ENCODE measurements around the gene S100Z.
A peak's percentile ranks its signal among the peaks of the same experiment; 100 is the strongest.
"Not testable (repeated sequence)": the region's sequence is repeated elsewhere in the genome, so short reads cannot be mapped to it uniquely, and the experiment has no call there.

Gene S100Z

DNA sequence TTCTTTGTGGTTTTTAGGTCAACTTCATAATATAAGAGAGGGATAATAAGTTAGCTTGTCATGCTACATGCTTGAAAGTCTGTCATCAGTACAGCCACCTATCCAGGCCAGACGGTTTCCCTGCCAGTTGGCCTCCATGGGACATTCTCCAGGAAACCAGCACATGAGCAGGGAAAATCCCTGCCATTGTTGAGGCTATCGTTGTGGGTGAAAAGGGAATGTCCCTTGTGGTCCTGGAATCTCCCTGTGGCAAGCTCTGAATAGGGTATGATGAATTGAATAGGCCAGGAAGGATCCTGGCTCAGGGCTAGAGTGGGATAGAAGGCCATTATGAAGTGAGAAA, 18.7 kb upstream of the S100Z start:
- no peak for FAIRE-seq

DNA sequence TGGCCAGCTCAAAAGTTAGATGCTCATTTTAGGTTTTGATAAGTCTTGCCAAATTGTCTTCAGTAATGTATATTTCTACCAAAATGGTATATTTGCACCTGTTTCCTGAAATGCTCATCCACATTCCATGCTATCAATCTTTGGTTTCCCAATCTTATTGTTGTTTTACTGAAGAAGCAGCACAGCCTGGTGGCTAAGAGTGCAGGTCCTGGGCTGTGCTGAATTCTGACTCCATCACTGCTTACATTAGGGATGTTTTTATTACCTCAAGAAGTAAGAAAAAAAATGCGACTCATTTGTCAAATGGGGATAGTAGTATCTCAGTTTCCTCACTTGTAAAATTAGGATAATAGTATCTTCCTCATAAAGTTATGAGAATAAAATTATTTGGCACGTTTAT, 13.6 kb upstream of the S100Z start:
- no peak for FAIRE-seq

DNA sequence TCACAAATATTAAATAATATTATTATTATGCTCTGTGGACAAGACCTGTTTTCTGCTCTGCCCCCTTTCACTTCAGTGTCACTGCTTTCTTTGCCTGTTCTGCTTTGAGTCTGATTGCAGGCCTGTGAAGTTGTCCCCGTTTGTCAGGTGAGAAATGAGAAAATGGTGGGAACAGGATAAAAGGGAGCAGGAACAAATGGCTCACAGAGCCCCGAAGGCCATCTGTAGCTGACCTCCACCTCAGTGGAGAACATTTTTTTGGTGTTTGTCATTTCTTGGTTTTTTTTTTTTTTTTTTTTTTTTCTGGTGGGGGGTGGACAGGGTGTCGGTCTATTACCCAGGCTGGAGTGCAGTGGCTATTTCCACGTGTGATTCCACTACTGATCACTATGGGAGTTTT, 13.2 kb upstream of the S100Z start:
- no peak for FAIRE-seq

DNA sequence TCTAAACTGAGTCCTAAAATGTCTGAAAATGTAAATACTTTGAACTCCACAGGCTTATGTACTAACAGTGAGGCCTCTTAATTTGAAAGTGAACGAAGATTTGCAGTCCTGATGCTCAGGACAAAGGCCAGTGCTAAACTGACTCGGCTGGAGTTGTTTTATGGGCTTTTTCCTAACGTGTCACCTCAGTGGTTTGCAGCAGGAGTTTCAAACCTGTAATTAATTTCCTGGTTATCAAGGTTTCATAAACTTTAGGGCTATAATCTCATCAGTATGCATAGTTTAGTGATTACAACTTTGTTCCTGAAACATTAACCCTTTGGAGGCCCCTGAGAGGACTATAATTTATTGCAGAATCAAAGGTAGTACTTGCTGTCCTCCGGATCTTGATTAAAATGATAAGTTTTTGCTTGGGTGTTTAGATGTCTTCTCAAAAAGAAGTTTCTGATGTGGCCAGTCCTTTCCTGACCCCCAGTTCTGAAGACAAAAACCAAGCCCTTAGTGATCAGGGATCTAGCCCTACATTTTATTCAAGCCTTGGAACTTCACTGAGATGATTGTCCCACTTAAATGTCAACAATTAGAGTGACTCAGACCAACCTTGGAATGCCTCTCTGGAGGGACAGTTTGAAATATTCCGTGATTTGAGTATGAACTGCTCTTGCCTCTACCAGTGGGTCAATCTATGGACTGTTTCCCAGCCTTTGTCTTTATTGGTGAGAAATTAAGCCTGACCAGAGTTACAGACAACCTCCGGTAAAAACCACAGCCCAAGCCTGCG, 11.1 kb upstream of the S100Z start:
- FAIRE-seq, result peak; percentile 11

DNA sequence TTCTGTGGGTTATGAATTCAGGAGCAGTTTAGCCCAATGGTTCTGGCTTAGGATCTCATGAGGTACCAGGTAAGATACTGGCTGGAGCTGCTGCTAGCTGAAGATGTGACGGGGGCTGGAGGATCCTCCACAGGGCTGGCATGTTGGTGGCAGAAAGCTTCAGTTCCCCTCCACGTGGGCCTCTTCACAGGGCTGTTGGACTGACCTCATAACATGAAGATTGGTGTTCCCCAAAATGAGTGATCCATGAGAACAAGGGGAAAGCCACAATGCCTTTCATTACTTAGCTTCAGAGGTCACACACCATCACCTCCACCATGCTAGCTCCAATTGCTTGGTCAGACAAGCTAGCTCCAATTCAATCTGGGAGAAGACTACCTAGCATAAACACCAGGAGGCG, 8.5 kb upstream of the S100Z start:
- FAIRE-seq, result no peak

DNA sequence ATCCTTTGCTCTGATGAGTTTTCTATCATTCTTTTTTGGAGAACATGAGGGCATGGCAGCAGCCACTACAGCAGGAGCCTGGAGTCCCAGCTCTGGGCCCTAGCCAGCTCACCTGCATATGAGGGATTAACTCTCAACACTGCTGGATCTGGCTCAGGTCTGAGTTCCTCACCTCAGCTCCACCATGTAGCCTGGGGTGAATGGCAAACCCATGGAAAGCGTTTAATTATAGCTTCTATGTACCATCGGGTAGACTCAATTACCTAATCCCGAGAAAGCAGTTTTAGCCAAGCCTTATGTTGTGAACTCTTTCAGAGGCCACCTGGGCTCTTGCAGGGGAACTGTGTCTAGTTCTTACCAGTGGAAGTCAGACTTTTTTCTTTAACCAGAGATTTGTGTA, 3.9 kb upstream of the S100Z start:
- FAIRE-seq, result no peak

DNA sequence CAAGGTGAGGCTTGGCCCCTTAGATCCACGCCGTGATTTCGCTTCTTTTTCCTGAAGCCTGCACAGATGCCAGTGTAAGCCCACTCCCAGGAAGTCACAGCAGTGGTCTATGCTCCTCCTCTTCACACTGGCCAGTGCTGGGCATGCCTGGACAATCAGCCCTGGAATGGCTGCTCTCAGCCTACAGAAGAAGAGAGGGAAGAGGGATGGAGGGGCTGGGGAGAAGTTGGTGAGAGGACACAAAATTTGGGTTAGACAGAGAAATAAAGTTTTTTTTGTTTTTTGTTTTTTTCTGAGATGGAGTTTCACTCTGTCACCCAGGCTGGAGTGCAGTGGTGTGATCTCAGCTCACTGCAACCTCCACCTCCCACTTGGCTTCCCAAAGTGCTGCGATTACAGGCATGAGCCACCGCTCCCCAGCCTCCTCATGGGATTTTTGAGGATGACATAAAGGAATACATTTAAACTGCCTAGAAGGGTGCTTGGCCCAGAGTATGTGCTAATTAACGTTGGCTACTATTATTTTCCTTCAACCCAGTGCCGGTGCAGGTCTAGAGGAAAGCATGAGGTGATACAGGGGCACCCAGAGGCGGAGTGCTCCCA, 830 bp downstream of the S100Z start:
- FAIRE-seq, result no peak

DNA sequence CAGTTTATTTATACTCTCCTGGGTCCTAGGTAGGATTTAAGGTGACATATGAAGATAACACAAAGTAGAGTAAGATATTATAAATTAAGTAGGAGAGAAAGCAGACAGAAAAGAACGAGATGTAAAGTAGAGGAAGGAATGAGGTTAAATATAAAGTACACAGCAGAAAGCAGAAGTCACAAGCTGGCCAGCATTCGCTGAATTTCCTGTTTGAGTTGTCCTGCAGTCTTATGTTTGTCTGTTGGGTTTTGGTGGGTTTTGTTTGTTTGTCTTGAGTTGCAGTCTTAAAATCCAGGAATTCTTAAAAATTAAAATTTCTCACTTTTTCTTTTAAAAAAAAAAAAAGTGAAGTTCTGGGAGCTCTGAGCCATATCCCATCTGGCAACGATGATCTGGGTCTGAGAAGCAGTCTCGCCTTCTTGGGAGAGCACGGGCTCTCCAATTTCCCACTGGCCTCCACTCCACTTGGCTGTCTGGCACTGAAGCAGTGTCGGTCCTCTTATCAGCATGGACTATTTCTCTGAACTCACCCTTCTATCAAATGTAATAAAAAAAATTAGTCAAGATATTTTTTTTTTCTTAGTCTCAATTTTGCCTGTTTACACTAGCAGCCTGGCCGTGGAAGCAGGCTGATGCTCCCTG, 2.0 kb downstream of the S100Z start:
- FAIRE-seq, result no peak

DNA sequence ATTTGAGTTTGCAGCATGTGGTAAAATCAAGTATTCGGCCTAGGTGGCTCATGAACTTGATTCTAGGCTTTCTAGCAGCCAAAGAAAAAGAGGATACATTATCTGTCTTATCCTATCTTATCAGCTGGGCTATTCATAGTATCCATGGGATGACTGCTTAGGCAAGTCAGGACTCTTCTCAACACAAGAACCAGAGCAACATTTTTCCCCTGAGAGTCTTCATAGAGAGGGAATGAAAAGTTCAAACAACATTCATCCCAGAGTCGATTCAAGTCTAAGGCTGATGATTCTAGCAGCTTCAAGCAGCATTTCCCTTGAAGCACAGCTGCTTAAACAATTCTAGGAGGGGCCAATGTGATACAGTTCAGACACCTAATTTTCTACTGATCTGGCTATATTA, 3.0 kb downstream of the S100Z start:
- FAIRE-seq, result no peak

DNA sequence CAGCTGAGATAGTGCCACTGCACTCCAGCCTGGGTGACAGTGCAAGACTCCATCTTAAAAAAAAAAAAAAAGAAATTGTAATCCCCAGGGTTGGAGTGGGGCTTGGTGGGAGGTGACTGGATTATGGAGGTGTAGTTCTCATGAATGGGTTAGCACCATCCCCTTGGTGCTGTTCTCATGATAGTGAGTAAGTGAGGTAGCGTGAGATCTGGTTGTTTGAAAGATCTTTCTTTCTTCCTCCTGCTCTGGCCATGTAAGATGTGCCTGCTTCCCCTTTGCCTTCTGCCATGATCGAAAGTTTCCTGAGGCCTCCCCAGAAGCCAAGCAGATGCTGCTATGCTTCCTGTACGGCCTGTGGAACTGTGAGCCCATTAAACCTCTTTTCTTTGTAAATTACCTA, 3.9 kb downstream of the S100Z start:
- not testable (repeated sequence) for FAIRE-seq

DNA sequence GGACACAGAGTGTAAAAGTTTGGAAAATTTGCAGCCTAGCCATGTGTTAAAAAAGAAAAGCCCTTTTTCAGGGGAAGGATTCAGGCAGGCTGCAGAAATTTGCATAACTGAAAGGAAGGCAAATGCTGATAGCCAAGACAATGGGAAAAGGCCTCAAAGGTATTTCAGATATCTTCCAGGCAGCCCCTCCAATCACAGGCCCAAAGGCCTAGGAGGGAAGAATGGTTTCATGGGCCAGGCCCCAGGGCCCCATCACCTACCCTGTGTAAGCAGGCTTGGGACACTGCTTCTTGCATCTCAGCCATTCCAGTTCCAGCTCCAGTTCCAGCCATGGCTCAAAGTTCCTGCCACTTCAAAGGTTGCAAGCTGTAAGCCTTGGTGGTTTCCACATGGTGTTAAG, 4.8 kb downstream of the S100Z start:
- no peak for FAIRE-seq

DNA sequence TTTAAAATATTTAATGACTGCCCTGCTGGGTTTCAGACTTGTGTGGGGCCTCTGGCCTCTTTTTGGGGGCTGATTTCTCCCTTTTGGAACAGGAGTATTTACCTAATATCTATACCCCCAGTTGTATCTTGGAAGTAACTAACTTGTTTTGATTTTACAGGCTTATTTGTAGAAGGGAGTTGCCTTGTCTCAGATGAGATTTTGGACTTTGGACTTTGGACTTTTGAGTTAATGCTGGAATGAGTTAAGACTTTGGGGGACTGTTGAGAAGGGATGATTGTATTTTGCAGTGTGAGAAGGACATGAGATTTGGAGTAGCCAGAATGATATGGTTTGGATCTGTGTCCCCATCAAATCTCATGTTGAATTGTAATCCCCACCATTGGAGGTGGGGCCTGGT, 5.7 kb downstream of the S100Z start:
- not testable (repeated sequence) for FAIRE-seq

DNA sequence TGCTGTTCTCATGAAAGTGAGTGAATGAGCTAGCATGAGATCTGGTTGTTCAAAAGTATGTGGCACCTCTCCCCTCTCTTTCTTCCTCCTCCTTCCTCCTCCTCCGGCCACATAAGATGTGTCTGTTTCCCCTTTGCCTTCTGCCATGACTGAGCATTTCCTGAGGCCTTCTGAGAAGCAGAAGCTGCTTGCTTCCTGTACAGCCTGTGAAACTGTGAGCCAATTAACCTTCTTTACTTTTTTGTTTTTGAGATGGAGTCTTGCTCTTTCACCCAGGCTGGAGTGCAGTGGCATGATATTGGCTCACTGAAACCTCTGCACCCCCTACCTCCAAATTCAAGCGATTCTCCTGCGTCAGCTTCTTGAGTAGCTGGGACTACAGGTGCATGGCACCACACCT, 6.1 kb downstream of the S100Z start:
- FAIRE-seq, result no peak

DNA sequence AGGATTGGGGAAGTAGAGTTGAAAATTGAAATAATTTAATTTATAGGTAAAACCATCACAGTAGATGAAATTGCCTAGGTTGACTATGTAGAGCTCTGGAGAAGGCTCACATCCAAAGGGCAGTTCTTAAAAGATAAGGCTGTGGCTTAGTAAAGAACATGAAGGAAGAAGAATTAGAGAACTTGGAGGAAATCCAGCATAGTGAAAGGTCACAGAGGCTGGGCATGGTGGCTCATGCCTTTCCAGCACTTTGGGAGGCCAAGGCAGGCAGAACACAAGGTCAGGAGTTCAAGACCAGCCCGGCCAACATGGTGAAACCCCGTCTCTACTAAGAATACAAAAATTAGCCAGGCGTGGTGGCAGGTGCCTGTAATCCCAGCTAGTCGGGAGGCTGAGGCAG, 7.0 kb downstream of the S100Z start:
- FAIRE-seq, result not testable (repeated sequence)

DNA sequence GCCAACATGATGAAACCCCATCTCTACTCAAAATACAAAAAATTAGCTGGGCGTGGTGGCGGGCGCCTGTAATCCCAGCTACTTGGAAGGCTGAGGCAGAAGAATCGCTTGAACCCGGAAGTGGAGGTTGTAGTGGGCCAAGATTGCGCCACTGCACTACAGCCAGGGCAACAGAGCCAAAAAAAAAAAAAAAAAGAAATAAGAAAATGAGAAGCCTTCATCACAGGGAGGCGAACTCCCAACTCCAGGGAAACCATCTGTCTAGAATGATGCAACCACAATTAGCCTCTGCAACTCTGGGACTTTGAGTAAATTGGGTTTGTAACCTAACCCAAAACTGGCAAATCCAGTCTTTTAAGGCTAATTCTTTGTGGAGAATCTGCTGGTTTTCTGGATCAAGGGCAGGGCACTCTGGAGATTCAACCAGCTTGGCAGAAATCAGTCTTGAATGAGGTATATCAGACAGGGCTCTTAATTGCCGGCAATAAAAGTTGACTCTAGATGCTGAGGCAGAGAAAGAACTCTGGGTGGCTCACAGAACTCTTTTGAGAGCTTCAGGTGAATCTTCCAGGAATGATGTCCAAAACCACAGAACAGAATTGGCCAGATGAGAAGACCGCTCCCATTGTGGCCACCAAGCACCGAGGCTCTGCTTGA, 9.9 kb downstream of the S100Z start:
- no peak for FAIRE-seq

DNA sequence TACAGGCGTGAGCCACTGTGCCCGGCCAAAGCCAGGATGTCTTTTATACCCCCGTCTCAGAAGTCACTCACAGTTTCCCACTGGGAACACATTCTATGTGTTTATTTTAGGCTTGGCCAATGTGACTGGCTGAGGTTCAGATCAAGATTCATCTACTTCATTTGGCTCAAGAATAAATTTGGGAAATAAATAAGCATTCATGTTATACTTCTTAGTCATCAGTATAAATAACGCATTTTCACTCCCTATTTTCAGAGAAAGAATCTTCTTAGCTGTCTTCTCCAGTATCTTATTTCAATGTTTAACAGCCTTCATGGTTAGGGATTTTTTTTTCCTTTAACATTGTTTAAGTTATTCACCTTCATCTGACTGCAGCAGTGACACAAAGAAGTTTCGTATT, 11.8 kb downstream of the S100Z start:
- FAIRE-seq, result no peak

DNA sequence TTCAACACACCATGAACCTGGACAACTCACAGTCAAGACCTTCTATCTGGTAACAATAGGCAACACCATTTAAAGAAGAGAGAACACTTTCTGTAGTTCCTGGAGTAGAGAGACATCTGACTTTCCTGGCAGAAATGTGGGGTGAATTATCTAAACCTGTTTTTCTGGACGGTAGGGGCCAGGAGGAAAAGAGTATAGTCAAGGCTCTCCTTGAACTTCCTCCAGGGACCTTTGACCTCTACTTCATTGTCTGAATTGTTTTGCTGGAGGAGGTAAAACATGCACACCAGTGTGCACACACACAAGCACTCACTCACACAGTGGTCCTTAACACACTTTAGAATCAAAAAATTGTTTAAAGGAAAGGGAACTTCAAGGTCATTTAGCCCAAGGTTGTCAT, 13.2 kb downstream of the S100Z start:
- no peak for FAIRE-seq

DNA sequence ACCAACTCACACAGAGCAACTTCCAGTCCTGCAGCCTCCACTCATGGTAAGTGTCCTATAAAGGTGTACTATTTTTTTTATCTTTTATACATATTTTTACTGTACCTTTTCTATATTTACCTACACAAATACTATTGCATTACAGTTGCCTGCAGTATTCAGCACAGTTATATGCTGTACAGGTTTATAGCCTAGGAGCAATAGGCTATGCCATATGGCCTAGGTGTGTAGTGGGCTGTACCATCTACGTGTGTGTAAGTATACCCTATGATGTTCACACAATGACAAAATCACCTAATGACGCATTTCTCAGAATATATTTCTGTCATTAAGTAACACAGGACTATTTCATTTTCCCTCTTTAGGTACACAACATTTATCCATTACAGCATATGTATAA, 16.7 kb downstream of the S100Z start:
- no peak for FAIRE-seq

DNA sequence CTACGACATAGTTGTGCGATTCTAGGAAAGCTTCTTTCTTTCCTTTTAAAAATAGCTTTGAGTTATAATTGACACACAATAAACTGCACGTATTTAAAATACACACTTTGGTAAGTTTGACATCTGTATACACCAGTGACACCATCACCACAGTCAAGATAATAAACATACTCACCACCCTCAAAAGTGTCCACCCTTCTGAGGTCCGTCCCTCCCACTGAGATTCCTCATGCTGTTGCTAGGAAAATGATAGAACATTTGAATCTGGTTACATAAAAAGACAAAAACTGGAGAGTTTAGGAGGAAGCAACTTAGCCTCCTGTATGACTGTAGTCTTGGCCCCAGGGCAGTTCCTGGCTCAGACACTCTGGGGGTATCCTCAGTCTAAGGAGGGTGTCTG, 17.2 kb downstream of the S100Z start:
- no peak for FAIRE-seq

DNA sequence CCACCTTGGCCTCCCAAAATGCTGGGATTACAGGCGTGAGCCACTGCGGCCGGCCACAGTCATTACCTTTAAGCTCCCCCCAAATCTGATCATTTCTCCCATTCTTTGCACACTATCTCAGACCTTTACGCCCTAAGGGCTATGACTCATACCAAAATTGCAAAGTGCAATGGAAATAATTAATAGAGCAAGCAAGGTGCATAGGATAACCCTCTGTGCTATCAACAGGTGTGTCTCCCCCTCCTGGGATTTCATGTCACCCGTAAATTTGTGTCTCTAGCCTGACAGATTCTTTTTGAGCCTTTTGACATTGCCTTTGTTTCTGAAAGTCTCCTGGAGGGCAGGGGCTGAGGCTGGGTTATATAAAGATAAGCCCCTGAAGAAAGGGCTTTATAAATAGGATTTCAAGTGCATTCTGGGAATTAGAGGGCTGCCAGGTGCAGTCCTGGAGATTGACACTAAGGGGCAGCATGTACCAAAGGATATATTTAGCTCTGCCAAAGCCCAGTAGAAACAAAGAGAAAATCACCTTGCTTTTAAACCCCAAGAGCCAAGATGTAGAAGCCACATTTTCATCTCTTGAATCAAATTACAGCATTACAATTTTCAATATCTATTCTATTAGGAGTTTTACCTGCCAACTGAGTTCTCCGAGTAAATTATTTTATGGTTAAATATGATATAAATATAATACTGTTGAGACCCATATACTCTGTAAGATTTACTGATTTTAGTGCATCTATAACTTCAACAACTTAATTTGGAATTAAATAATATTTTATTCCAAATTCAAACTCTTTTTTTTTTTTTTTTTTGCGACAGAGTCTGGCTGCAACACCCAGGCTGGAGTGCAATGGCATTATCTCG, 18.2 kb downstream of the S100Z start:
- FAIRE-seq, result peak; percentile 68

DNA sequence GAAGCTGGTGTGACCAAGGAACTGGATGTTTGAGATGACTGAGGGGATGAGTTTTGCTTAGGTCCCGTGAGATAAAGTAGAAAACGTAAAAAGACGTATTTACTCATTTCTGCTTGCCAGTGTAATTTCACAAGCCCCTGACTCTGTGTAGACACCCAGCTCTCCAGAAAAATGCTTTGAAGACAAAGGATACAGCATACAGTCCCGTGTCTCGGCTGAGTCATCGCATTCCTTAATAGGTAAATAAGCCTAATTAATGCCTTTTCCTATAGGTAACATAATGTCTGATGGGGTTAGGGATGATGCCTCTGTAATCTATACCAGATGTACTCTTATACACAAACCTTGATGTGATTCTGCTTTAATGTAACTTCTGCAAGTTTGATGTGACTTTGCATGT, 20.2 kb downstream of the S100Z start:
- FAIRE-seq, result no peak

DNA sequence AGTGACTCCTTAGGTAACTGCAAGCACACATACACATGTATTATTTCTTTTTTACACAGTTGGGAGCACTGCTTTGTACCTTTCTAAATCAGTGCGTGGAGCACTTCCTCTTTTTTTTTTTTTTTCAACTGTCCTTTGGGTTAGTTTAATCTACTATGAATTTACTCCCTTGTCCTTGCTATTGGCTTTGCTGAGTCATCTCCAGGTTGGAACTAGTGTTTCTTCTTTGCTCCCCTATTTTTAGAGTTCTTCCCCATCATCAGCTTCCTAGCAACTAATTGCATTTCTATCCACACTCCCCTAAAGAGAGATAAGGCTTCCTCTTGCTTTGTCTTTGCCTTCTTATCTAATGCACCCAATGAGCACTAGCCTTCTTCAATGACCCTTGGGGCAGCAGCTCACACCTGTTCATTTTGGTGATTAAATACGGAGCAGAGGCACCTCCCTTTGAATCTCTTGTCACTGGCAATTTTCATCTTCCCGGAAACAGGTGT, 24.3 kb downstream of the S100Z start:
- no peak for FAIRE-seq
